Iris pigment epithelial cell (primary cell): ENCODE measurements around the gene SMIM22.
A peak's percentile ranks its signal among the peaks of the same experiment; 100 is the strongest.
"Not testable (repeated sequence)": the region's sequence is repeated elsewhere in the genome, so short reads cannot be mapped to it uniquely, and the experiment has no call there.

Experiments
- DNase-seq: peaks from one replicate; pipeline ENCODE4 v3.0.0-alpha.2; 2011; ENCODE audit warnings: low read depth

SMIM22 gene

GRCh38 chr16:4768549-4769305 lies 26.4 kb upstream of the SMIM22 start:
- peak; percentile 96 for DNase-seq

GRCh38 chr16:4769306-4769638 lies 25.9 kb upstream of the SMIM22 start:
- no peak for DNase-seq

GRCh38 chr16:4771646-4772045 lies 23.5 kb upstream of the SMIM22 start:
- no peak for DNase-seq

- no peak for DNase-seq
Observed at GRCh38 chr16:4772351-4772750, 22.8 kb upstream of the SMIM22 start.

- no peak for DNase-seq
Observed at GRCh38 chr16:4775005-4775404, 20.2 kb upstream of the SMIM22 start.

GRCh38 chr16:4776141-4776705 lies 18.9 kb upstream of the SMIM22 start:
- no peak for DNase-seq

GRCh38 chr16:4777339-4778049 lies 17.7 kb upstream of the SMIM22 start:
- DNase-seq, result no peak

GRCh38 chr16:4778050-4778392 lies 17.1 kb upstream of the SMIM22 start:
- no peak for DNase-seq

- DNase-seq, result peak; percentile 28
Observed at GRCh38 chr16:4780235-4780634, 14.9 kb upstream of the SMIM22 start.

- no peak for DNase-seq
Observed at GRCh38 chr16:4783251-4783950, 11.8 kb upstream of the SMIM22 start.

- DNase-seq, result no peak
Observed at GRCh38 chr16:4783951-4784336, 11.2 kb upstream of the SMIM22 start.

- DNase-seq, result not testable (repeated sequence)
Observed at GRCh38 chr16:4784444-4784987, 10.7 kb upstream of the SMIM22 start.

- DNase-seq, result no peak
Observed at GRCh38 chr16:4785758-4786433, 9.3 kb upstream of the SMIM22 start.

- no peak for DNase-seq
Observed at GRCh38 chr16:4787068-4787467, 8.1 kb upstream of the SMIM22 start.

- no peak for DNase-seq
Observed at GRCh38 chr16:4787627-4788482, 7.3 kb upstream of the SMIM22 start, which contains the start of gene SEPTIN12. Gene SEPTIN12 (minus strand): TSS chr16:4788345. CDS start chr16:4787645, 700 bp downstream.

- no peak for DNase-seq
Observed at GRCh38 chr16:4788489-4788889, 6.7 kb upstream of the SMIM22 start.

- no peak for DNase-seq
Observed at GRCh38 chr16:4788910-4789309, 6.3 kb upstream of the SMIM22 start.

- DNase-seq, result no peak
Observed at GRCh38 chr16:4790261-4790660, 4.9 kb upstream of the SMIM22 start.

- no peak for DNase-seq
Observed at GRCh38 chr16:4790871-4791270, 4.3 kb upstream of the SMIM22 start.

- no peak for DNase-seq
Observed at GRCh38 chr16:4792951-4793513, 2.1 kb upstream of the SMIM22 start.
